NCI-H146 (cell line): ENCODE measurements around the gene PSMC3IP.

Experiments
- DNase-seq: peaks from one replicate; lab custom pipeline; 2025; lab: John Stamatoyannopoulos, UW

The PSMC3IP gene

DNA sequence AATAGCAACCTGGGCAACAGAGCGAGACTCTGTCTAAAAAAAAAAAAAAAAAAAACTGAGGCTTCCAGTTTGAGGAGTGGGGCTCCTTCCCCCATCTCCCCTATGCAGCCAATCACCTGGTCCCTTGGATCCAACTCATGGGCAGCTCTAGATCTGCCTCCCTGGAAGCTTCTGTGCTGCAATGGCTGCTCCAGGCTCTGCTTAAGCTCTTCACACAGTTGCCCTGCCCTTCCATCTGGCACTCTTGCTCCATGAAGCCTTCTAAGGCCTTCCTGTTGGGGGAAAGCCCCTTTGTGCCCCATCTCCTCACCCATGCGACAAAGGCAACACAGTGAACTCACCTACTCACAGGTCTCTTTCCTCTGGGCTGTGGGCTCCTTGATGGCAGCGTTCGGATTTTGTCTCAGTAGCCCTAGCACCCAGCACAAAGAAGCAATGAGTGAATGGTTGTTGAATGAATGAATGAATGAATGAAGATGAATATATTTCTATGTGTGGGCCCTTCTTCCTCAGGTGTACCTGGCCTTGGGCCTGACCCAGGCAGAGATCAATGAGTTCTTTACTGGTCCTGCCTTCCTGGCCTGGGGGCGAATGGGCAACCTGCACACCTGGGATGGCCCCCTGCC lies 39.6 kb downstream of the PSMC3IP start:
- no peak for DNase-seq

DNA sequence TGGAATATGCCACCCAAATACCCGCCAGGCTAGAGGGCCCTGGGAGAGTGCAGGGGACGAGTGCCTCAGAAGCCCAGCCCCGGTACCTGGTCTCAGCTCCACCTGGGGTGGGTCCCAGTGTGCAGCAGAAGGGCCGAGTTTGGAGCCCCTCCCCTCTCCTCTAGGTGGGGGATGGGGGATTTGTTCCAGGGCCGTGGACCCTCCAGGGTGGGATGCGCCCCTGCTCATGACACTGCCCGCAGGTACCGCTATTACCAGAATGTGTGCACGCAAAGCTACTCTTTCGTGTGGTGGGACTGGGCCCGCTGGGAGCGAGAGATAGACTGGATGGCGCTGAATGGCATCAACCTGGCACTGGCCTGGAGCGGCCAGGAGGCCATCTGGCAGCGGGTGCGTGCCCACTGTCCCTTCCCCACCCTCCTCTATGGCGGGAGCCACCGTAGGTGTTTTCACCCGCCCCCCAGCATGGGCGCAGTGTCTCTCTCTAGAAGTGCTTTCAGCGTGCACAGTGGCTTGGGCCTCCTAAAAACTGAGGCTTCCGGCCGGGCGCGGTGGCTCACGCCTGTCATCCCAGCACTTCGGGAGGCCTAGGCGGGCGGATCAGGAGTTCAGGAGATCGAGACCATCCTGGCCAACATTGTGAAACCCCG lies 40.2 kb downstream of the PSMC3IP start:
- DNase-seq: no peak

GRCh38 chr17:42536372-42537155 lies 41.0 kb downstream of the PSMC3IP start:
- DNase-seq: peak; percentile 92

DNA sequence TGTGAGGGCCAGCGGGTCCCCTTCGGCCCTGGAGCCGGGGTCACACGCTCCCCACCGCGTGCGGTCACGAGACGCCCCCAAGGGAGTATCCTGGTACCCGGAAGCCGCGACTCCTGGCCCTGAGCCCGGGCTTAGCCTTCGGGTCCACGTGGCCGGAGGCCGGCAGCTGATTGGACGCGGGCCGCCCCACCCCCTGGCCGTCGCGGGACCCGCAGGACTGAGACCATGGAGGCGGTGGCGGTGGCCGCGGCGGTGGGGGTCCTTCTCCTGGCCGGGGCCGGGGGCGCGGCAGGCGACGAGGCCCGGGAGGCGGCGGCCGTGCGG lies 41.5 kb downstream of the PSMC3IP start, which contains the start of gene NAGLU:
Gene NAGLU, plus strand, starts transcription at position 194 of the 324 bp plus-strand sequence. Its CDS starts 32 bp downstream, at position 226.
- DNase-seq: peak; percentile 94

DNA sequence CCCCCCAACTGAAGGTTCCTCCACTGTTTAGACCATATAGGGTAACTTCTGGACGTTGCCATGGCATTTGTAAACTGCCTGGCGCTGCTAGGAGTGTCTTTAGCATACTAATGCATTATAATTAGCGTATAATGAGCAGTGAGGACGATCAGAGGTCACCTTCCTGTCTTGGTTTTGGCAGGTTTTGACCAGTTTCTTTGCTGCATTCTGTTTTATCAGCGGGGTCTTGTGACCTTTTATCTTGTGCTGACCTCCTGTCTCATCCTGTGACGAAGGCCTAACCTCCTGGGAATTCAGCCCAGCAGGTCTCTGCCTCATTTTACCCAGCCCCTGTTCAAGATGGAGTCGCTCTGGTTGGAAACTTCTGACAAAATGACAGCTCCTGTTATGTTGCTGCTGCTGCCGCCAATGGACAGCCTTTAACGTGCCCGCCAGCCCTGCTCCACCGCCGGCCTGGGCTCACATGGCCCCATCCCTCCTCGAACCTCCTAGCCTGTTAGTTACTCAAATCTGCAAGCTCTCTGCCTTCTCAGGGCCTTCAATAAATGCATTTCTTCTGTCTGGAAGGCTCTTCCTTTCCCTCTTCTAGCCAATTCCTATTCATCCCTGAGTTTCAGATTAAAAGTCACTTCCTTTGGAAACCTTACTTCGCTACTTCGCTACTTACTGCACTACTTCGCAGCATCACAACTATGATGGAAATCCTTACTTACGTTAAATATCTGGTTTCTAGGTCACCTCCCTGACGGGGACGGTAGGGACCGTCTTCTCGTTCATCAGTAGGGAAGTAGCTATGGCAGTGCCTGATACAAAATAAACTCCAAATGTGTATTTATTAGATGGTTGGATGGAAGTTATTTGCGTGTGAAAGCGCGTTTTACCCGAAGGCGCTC lies 42.1 kb downstream of the PSMC3IP start:
- DNase-seq: no peak

DNA sequence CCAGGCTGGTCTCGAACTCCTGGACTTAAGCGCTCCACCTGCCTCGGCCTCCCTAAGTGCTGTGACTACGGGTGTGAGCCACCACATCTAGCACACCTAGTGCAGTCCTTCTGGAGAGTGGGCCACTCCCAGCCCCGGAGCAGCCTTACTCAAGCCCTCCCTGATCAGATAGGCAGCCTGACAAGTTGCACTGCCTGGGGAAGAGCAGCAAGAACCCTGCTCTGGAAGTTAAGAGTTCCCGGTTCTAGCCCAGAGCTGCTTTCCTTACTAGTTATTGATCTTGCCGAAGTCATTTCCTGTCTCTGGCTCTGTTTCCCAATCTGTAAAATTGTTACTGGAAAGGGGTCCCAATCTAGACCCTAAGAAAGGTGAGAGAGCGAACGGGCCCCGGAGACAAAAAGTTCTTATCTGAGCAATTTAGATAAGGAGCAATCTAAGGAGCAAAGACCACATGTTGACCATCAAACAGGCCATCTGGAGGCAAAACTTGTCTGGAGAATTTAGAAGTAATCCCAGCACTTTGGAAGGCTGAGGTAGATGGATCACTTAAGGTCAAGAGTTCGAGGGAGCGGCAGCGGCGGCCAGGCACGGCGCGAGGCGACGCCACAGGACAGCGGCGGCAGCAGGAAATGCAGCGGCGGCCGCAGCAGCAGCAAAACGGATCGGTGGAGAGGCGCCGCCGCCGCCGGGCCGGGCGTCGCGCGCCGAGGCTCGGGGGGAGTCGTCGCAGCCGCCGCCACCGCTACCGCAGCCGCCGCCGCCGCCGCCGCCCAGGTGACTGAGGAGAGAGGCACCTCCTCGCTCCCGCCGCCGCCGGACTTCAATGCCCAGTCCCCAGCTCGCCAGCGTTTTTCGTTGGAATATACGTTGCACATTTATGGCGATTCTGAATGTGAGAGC lies 45.8 kb downstream of the PSMC3IP start:
- peak; percentile 47 for DNase-seq

GRCh38 chr17:42530952-42531454 lies 46.5 kb downstream of the PSMC3IP start:
- DNase-seq: peak; percentile 80

DNA sequence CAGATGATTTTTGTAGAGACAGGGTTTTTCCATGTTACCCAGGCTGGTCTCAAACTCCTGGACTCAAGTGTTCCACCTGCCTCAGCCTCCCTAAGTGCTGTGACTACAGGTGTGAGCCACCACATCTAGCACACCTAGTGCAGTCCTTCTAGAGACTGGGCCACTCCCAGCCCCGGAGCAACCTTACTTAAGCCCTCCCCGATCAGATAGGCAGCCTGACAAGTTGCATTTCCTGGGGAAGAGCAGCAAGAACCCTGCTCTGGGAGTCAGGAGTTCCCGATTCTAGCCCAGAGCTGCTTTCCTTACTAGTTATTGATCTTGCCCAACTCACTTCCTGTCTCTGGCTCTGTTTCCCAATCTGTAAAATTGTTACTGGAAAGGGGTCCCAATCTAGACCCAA lies 48.5 kb downstream of the PSMC3IP start:
- DNase-seq: no peak

- DNase-seq: no peak
Observed at GRCh38 chr17:42527932-42528331, 49.6 kb downstream of the PSMC3IP start.

DNA sequence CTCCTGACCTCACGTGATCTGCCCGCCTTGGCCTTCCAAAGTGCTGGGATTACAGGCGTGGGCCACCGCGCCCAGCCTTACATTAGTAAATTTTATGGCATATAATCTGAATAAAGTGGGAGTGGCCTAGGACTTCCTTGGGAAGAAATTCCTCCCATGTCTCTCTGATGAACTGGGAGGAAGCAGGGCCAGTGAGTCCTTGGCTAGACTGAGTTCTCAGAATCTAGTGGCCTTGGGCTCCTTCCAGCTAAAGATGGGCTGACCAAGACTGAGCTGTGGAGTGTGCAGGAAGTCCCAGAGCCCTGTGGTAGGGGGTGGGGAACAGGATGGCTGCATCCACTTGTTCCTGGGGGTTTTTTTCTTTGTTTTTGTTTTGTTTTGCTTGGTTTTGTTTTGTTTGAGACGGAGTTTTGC lies 51.5 kb downstream of the PSMC3IP start:
- no peak for DNase-seq

GRCh38 chr17:42525221-42525620 lies 52.3 kb downstream of the PSMC3IP start:
- no peak for DNase-seq

DNA sequence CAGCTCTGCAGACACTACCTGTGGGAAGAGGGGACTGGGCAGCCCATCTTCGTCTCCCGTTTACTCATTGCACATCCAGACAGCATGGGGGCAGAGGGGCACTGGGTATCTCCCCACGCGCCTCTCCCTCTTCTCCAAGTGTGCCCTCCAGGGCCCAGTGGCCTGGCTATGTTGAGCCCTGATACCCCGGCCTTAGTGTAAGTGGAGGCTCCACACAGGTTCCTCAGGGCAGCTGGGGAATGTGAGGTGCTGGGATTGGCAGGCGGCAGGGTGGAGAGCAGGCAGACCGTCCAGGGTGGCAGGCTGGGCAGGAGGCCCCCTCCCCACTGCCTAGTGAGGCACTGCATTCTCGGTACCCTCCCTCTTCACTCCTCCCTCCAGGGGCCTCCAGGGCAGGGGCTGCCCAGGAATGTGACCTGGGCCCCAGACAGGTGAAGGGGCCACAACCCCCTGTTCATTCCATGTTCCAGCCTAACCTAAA lies 54.7 kb downstream of the PSMC3IP start:
- no peak for DNase-seq
